ENCODE results near the gene LETM1. TPM values are rescaled to one million over a fixed set of nuclear protein-coding genes. Genes with fewer than 3 reads are reported as not detected.

LETM1 gene
- total RNA-seq, 1 experiment from 2014 or later, result 63.9 TPM

DNA sequence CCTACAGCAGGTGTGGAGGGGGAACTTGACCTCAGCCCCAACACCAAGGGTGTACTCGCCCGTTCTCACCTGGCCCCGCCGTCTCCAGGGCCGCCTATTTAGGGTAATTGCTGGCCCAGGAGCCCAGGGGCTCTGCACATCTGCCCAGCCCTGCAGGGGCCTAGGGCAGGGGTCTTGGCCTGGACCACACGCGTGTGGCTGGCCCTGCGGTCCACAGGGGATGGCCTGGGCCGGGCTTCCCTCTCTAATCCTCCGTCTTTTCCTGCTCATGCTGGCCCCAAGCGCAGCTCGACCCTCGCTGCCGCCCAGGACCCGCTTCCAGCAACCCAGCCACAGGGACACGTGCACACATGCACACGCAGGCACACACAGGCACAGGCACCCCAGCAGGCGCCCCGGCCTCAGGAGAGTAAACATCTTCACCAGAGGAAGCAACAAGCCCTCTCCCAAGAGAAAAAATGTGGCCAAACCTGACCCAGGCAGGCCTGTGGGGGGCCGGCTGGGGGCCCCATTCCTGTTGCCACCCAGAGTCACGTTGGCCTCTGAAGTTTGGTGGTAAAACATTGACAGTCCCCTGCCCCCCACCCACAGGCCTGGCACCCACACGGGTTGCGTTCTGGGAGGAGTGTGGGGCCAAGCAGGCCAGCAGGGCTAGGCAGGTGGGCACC lies 87.5 kb downstream of the LETM1 start:
- Mint-ChIP-seq H3K9me3 (ENCODE audit: unreplicated experiment) (no peaks in the 10 kb centered on the region), H3K4me3 (ENCODE audit: unreplicated experiment) (peak overlapping the region; percentile 69), H3K27me3 (ENCODE audit: insufficient read depth, unreplicated experiment) (no peaks in the 10 kb centered on the region), H3K36me3 (ENCODE audit: insufficient read depth, unreplicated experiment) (peaks cover 6% of the 10 kb centered on the region), H3K4me1 (ENCODE audit: low read depth, unreplicated experiment) (peaks cover 12% of the 10 kb centered on the region), H3K27ac (ENCODE audit: unreplicated experiment) (peak overlapping the region; percentile 89)
- intact Hi-C loops (cut with micrococcal nuclease; ENCODE audit: unreplicated experiment), result loop anchor here (1.0 to 2.0 kb wide), 3 partner anchors 14 to 42 kb away; no protein-coding TSS in a partner anchor
- H3K36me3 ChIP-seq (ENCODE audit: control insufficient read depth, insufficient read depth, low read length), result no peaks in the 10 kb centered on the region
- peaks cover 52% of the 10 kb centered on the region for H3K4me1 ChIP-seq
- DNase-seq, result peak; percentile 86 to 91
- peak overlapping the region; percentile 42 for H3K4me3 ChIP-seq (ENCODE audit: low read depth, low read length)
- CTCF ChIA-PET, result interaction anchor here (0.5 to 2.2 kb wide), 21 partner anchors 10 to 644 kb away, joined by 3 to 35 read pairs (median 5); partner anchors contain the start of gene FGFR3
- no peaks in the 10 kb centered on the region for H3K9me3 ChIP-seq
- TSS peak; percentile 81 for BruUV-seq (replicated peaks)
- POLR2A ChIA-PET, result interaction anchor here (0.8 to 1.6 kb wide), 4 partner anchors 9 to 27 kb away, joined by 4 to 23 read pairs (median 6); partner anchors contain the start of gene FGFR3
- TF ChIP-seq, protein P1, sequence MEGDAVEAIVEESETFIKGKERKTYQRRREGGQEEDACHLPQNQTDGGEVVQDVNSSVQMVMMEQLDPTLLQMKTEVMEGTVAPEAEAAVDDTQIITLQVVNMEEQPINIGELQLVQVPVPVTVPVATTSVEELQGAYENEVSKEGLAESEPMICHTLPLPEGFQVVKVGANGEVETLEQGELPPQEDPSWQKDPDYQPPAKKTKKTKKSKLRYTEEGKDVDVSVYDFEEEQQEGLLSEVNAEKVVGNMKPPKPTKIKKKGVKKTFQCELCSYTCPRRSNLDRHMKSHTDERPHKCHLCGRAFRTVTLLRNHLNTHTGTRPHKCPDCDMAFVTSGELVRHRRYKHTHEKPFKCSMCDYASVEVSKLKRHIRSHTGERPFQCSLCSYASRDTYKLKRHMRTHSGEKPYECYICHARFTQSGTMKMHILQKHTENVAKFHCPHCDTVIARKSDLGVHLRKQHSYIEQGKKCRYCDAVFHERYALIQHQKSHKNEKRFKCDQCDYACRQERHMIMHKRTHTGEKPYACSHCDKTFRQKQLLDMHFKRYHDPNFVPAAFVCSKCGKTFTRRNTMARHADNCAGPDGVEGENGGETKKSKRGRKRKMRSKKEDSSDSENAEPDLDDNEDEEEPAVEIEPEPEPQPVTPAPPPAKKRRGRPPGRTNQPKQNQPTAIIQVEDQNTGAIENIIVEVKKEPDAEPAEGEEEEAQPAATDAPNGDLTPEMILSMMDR (IDR thresholded peaks at IDR 0.05; ENCODE audit: insufficient read depth in 1 of 2, low read depth in 1 of 2, low read length in 1 of 2, severe bottlenecking in 1 of 2, unreplicated experiment in 1 of 2), result no peak
- H3K27me3 ChIP-seq (replicated peaks; ENCODE audit: control insufficient read depth, insufficient read depth, low read length), result no peaks in the 10 kb centered on the region

DNA sequence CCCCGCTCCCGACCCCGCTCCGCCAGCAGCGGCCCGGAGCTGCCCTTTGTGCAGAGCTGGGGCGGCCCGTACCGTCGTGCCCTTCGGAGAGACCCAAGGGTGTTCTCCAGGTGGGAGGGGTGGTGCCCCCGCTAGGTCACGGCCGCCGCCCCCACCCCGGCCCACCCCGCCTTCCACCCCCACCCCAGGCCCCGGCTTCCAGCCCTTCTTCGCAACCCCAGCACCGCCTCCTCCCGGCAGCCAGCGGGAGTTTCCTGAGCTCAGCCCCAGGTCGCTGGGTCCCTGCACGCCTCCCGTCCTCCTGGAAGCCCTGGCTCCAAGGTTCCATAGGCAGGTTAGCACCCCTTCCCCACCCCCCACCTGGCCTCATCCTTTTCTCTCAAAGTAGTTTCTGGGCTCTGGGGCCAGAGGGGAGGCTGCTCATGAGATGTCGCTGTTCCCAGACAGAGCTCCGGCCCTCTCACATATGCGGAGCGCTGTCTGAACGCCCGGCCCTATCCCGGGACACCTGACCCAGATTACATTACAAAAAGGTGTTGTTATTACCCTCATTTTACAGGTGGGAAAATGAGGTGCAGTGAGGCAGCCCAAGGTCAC lies 88.1 kb downstream of the LETM1 start:
- H3K4me1 ChIP-seq, result peaks cover 52% of the 10 kb centered on the region
- no peaks in the 10 kb centered on the region for H3K9me3 ChIP-seq
- Mint-ChIP-seq H3K4me3 (ENCODE audit: unreplicated experiment) (peak overlapping the region; percentile 69), H3K4me1 (ENCODE audit: low read depth, unreplicated experiment) (peaks cover 12% of the 10 kb centered on the region), H3K27me3 (ENCODE audit: insufficient read depth, unreplicated experiment) (no peaks in the 10 kb centered on the region), H3K36me3 (ENCODE audit: insufficient read depth, unreplicated experiment) (peaks cover 6% of the 10 kb centered on the region), H3K9me3 (ENCODE audit: unreplicated experiment) (no peaks in the 10 kb centered on the region), H3K27ac (ENCODE audit: unreplicated experiment) (no peak overlapping the region)
- CTCF ChIA-PET, result interaction anchor here (0.5 to 2.2 kb wide), 22 partner anchors 9 to 644 kb away, joined by 3 to 35 read pairs (median 5); partner anchors contain the start of genes FGFR3 and UVSSA
- intact Hi-C loops (cut with micrococcal nuclease; ENCODE audit: unreplicated experiment), result loop anchor here (1.0 to 2.0 kb wide), 3 partner anchors 15 to 42 kb away; no protein-coding TSS in a partner anchor
- POLR2A ChIA-PET, result interaction anchor here (0.6 to 1.6 kb wide), 7 partner anchors 10 to 47 kb away, joined by 4 to 23 read pairs (median 5); partner anchors contain the start of genes FGFR3 and TMEM129
- DNase-seq, result peak; percentile 84 to 87
- TF ChIP-seq, protein P1 (IDR thresholded peaks at IDR 0.05; ENCODE audit: insufficient read depth in 1 of 2, low read depth in 1 of 2, low read length in 1 of 2, severe bottlenecking in 1 of 2, unreplicated experiment in 1 of 2), result peak; percentile 32 to 40
- no peaks in the 10 kb centered on the region for H3K27me3 ChIP-seq (replicated peaks; ENCODE audit: control insufficient read depth, insufficient read depth, low read length)
- TSS peak; percentile 78 for BruUV-seq (replicated peaks)
- H3K4me3 ChIP-seq (ENCODE audit: low read depth, low read length), result peak overlapping the region; percentile 42
- H3K36me3 ChIP-seq (ENCODE audit: control insufficient read depth, insufficient read depth, low read length), result no peaks in the 10 kb centered on the region

DNA sequence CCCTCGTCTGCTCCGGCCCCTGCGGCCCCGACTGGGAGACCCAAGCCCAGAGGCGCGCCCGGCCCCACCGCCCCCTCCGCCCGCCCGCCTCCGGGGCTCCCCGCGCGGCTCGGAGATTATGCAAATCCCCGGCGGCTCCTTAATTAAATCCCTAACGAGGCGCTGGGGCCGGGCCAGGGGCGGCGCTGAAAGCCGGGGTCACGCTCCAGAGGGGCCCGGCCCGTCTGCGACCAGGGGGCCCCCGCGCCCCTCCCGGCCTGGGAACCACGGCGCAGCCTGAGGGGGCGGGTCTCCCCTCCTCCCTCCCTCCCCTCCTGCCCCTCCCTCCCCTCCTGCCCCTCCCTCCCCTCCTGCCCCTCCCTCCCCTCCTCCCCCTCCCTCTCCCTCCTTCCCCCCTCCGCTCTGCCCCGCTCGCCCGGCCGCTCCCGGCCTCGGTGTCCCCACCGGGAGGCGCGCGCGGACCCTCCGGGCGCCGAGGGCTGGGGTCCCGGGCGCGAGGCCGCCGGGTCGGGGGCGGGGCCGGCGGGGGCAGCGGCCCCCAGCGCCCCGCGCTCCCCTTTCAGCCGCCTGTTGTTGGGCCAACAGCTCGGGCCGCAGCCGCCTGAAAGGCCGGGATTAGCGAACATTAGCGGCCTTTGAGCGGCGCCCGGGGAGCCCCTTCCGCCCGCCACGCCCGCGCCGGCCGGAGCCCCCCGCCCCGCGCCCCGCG lies 88.7 kb downstream of the LETM1 start:
- no peaks in the 10 kb centered on the region for H3K27me3 Mint-ChIP-seq (ENCODE audit: insufficient read depth, unreplicated experiment)
- H3K4me1 Mint-ChIP-seq (ENCODE audit: low read depth, unreplicated experiment), result peaks cover 12% of the 10 kb centered on the region
- intact Hi-C loops (cut with micrococcal nuclease; ENCODE audit: unreplicated experiment), result no loop called here
- H3K36me3 ChIP-seq (ENCODE audit: control insufficient read depth, insufficient read depth, low read length), result no peaks in the 10 kb centered on the region
- TF ChIP-seq, protein P1 (IDR thresholded peaks at IDR 0.05; ENCODE audit: insufficient read depth in 1 of 2, low read depth in 1 of 2, low read length in 1 of 2, severe bottlenecking in 1 of 2, unreplicated experiment in 1 of 2), result no peak
- H3K27ac Mint-ChIP-seq (ENCODE audit: unreplicated experiment), result no peak overlapping the region
- H3K4me3 ChIP-seq (ENCODE audit: low read depth, low read length), result peak overlapping the region; percentile 42
- no TSS peak for BruUV-seq (replicated peaks)
- peak; percentile 76 to 81 for DNase-seq
- ChIA-PET CTCF (interaction anchor here (0.5 to 2.2 kb wide), 10 partner anchors 8 to 420 kb away, joined by 3 to 35 read pairs (median 8); partner anchors contain the start of genes FGFR3 and UVSSA), POLR2A (interaction anchor here (0.6 to 1.6 kb wide), 6 partner anchors 10 to 46 kb away, joined by 4 to 23 read pairs (median 5); partner anchors contain the start of genes FGFR3 and TMEM129)
- peaks cover 52% of the 10 kb centered on the region for H3K4me1 ChIP-seq
- H3K4me3 Mint-ChIP-seq (ENCODE audit: unreplicated experiment), result peak overlapping the region; percentile 69
- no peaks in the 10 kb centered on the region for H3K9me3 Mint-ChIP-seq (ENCODE audit: unreplicated experiment)
- peaks cover 6% of the 10 kb centered on the region for H3K36me3 Mint-ChIP-seq (ENCODE audit: insufficient read depth, unreplicated experiment)
- H3K9me3 ChIP-seq, result no peaks in the 10 kb centered on the region
- H3K27me3 ChIP-seq (replicated peaks; ENCODE audit: control insufficient read depth, insufficient read depth, low read length), result no peaks in the 10 kb centered on the region
